Measurements from ENCODE around the gene ERVV-1.

The ERVV-1 gene

DNA sequence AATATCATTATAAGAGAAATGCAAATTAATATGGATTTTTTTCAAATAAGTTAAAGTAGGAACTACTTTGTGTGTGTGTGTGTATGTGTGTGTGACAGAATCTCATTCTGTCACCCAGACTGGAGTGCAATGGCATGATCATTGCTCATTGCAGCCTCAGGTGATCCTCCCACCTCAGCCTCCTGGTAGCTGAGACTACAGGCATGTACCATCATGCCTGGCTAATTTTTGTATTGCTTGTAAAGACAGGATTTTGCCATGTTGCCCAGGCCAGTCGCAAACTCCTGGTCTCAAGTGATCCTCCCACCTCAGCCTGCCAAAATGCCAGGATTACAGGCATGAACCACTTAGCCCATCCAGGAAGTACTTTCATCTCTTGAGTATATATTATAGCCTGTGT lies 27.6 kb downstream of the ERVV-1 start:
- H3K4me3 ChIP-seq (ENCODE audit: control insufficient read depth, low read depth, low read length) = no peak overlapping the region

DNA sequence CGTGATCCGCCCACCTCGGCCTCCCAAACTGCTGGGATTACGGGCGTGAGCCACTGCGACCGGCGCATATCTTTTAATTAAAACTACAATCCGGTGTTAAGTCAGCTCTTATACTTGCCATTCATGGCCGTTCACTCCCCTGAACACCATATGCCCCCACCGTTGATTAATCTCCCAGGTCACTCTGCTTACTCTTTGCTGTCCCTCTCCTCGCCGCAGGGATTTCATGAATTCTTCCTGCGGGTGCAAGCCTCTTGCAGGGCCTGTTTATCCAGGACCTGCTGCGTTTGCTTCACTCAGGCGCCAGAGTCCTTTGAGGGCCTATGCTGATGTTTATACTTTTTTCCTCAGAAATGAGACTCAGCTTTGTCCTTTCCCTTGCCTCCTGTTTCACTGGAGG lies 31.8 kb downstream of the ERVV-1 start:
- TF ChIP-seq, protein P1, sequence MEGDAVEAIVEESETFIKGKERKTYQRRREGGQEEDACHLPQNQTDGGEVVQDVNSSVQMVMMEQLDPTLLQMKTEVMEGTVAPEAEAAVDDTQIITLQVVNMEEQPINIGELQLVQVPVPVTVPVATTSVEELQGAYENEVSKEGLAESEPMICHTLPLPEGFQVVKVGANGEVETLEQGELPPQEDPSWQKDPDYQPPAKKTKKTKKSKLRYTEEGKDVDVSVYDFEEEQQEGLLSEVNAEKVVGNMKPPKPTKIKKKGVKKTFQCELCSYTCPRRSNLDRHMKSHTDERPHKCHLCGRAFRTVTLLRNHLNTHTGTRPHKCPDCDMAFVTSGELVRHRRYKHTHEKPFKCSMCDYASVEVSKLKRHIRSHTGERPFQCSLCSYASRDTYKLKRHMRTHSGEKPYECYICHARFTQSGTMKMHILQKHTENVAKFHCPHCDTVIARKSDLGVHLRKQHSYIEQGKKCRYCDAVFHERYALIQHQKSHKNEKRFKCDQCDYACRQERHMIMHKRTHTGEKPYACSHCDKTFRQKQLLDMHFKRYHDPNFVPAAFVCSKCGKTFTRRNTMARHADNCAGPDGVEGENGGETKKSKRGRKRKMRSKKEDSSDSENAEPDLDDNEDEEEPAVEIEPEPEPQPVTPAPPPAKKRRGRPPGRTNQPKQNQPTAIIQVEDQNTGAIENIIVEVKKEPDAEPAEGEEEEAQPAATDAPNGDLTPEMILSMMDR (IDR thresholded peaks at IDR 0.05; ENCODE audit: control insufficient read depth, insufficient read depth, low read depth, low read length, missing control alignments) = no peak
- no peak overlapping the region for H3K4me3 ChIP-seq (ENCODE audit: control insufficient read depth, low read depth, low read length)
- no peak for DNase-seq (ENCODE audit: low read depth)

More for the DNA sequence above, 27.6 kb downstream of the ERVV-1 start:
- TF ChIP-seq, protein P1 (IDR thresholded peaks at IDR 0.05; ENCODE audit: control insufficient read depth, insufficient read depth, low read depth, low read length, missing control alignments) = no peak
- DNase-seq (ENCODE audit: low read depth) = no peak

- TF ChIP-seq, protein P1 (IDR thresholded peaks at IDR 0.05; ENCODE audit: control insufficient read depth, insufficient read depth, low read depth, low read length, missing control alignments) = no peak
- DNase-seq (ENCODE audit: low read depth) = no peak
- no peak overlapping the region for H3K4me3 ChIP-seq (ENCODE audit: control insufficient read depth, low read depth, low read length)
Measured at GRCh38 chr19:53047379-53047778, 33.7 kb downstream of the ERVV-1 start.

GRCh38 chr19:53055117-53055516 lies 41.4 kb downstream of the ERVV-1 start:
- no peak for DNase-seq (ENCODE audit: low read depth)
- TF ChIP-seq, protein P1 (IDR thresholded peaks at IDR 0.05; ENCODE audit: control insufficient read depth, insufficient read depth, low read depth, low read length, missing control alignments) = no peak

DNA sequence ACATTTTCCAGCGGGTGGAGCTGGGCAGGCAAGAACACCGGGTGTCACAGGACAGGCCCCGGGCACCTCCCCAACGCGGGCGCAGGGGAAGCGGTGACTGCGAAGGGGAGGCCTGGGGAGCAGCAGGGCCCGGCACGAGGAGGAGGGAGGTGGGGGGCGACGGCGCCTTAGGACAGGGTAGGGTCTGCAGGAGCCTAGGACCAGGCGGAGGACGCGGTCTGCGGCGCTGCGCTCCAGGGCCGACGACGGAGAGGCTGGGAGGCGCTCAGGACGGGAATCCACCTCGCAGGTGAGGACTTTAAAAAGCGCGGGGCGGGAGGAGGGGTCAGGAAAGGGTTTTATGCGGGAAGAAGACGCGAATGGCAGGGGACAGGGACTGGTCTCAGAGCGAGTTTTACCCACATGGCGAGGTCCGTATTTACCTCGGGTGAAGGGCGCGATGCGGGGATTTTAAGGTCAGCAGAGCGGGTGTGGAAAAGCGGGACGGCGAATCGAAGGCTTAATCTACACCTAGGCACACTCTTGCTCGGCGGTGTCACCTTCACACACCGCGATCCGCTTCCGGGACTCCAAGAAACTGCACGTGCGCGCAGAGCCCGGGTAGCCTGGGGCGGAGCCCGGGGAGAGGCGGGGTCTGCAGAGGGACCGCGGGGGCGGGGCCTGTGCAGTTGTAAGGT lies 44.3 kb downstream of the ERVV-1 start:
- no peak for DNase-seq (ENCODE audit: low read depth)
- TF ChIP-seq, protein P1 (IDR thresholded peaks at IDR 0.05; ENCODE audit: control insufficient read depth, insufficient read depth, low read depth, low read length, missing control alignments) = no peak
- H3K4me3 ChIP-seq (ENCODE audit: control insufficient read depth, low read depth, low read length) = peak overlapping the region; percentile 37

More at GRCh38 chr19:53055117-53055516, 41.4 kb downstream of the ERVV-1 start:
- no peak overlapping the region for H3K4me3 ChIP-seq (ENCODE audit: control insufficient read depth, low read depth, low read length)
